HG03159 (cell line): Measurements from ENCODE around the gene PPP2R2C.

Experiments
- ATAC-seq: cut with Tn5 transposase; IDR thresholded peaks from one replicate; pipeline ENCODE4 v1.9.1; 2021; ENCODE audit warnings: mild to moderate bottlenecking, moderate library complexity; ENCODE audit not compliant: unreplicated experiment

The PPP2R2C gene

GRCh38 chr4:6469898-6470501, 2.4 kb downstream of the PPP2R2C start:
- ATAC-seq, result no peak

DNA sequence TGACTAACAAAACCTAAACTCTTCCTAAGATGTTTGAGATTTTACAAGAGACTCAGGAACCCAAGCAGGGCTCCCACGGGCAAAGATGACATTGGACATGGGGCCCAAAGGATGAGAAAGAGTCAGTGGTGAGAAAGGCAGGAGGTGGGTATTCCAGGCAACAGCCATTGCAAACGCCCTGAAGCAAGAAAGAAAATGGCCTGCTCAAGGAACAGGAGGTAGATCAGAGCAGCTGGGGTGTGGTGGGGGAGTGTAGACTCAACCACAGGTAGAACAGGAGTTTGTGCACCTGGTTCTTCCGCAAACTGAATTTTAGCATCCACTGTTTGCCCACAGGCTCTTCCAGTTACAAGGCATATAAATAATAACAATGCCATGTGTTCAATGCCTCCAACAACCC, 3.3 kb downstream of the PPP2R2C start:
- ATAC-seq, result no peak

GRCh38 chr4:6468376-6468775, 4.0 kb downstream of the PPP2R2C start:
- ATAC-seq, result no peak

DNA sequence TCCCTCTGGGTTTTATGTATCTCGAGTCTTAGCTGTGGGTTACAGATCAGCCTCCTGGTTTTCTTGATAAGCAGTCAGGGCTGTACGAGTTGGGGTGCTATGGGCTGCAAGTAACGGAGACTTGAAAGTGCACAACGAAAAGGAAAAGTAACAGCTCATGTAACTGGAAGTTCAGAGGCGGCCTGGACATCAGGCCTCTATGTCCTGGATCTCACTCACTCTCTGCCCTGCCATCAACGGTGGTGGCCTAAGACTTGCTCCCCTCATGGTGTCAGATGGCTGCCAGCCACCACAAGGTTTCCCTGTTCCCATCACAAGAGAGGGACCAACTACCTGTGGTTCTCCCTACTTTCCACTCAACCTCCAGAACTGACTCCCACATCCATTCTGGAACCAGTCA, 4.8 kb downstream of the PPP2R2C start:
- no peak for ATAC-seq

DNA sequence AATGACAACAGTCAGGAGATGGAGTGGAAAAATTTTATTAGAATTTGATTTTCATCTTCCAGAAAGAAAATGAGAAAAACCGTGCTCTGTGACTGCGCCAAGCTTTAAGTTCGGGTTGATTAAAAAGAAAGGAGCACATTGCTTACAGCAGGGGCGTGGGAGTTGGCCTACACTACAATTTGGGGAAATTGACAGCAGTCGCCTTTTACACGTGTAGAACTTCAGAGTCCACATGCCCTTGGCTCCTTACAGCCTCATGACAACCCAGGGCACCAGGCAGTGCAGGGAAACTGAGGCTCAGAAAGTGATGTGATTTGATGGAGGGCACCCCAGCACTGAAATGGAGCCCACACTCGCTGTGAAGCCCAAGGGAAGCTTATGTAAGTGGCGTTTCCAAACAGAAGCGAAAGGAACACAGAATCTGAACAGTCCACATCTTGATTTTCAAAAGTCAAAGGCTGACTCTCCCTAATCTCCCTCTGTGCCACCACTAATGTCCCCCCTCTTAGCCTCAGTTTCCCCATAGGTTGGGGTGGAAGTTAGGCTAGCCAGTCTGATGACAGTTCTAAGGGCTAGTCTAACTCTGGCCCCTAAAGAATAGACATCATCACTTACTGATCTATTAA, 5.5 kb downstream of the PPP2R2C start:
- ATAC-seq, result no peak

GRCh38 chr4:6465955-6466354, 6.5 kb downstream of the PPP2R2C start:
- ATAC-seq, result no peak

DNA sequence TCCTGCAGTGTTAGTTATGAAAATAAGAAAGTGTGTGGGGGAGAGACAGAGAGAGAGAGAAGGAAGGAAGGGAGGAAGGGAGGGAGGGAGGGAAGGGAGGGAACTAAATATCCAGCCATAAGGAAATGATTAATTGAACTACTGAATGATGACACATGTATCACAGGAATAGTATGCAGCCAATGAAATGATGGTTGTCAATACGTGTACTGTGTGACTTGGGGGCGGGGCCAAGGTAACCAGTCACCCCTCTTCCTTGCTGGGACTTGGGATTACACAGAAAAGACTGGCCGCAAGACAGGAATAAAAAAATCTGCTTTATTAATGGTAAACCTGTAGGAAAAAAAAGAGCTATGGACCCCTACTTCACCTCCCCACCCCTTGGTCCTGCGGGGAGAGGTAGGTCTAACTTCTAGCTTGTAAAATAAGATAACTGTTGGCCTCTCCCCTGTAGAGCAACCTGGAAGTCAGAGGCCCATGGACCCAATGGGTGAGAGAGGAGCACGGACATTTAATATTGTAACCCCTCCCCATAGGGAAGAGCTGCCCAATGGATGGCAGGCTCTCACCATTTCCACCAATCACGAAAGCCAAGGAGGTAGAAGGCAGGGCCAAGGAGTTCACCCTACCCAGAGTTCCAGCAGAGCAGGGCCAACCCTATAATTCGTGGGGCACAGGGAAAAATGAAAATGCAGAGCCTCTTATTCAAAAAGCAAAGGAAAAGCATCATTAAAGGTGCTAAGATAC, 7.4 kb downstream of the PPP2R2C start:
- ATAC-seq, result no peak

GRCh38 chr4:6463311-6464289, 8.8 kb downstream of the PPP2R2C start:
- no peak for ATAC-seq

DNA sequence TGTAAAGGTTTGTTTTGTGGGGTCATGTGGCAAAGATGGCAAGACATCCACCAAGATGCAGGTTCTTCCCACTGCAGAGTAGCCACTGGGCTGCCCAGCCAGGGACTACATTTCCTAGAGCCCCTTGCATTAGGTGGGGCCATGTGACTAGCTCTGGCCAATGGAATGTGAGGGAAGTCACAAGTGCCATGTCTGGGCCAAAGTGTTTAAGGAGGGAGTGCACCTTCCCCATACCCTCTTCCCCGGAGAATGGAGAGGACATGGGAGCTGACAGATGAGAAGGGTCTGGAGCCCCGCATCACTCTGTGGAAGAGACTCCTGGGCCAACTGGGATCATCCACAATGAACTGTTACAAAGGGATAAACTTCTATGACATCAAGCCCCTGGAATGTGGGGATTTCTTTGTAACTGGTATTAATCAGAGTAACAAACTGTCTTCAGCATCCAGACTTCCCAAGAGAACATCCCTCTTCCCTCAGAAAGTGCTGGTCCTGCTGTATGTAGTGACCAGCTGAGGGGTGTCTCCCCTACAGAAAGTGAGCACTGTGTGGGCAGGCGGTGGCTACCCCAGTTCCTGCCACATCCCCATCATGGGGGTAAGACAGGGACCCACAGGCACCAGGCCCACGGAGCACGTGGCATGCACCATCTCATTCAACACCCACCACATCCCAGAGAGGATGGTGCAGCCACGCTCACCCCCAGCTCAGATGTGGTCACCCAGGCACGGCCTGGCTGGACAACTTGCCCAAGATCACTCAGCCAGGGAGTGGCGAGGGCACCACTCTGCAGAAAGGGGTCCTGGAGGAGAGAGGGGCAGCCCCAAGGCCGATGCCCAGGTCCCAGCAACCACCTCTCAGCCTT, 10.9 kb downstream of the PPP2R2C start:
- ATAC-seq, result no peak

- ATAC-seq, result no peak
Observed at GRCh38 chr4:6460876-6461275, 11.5 kb downstream of the PPP2R2C start.

DNA sequence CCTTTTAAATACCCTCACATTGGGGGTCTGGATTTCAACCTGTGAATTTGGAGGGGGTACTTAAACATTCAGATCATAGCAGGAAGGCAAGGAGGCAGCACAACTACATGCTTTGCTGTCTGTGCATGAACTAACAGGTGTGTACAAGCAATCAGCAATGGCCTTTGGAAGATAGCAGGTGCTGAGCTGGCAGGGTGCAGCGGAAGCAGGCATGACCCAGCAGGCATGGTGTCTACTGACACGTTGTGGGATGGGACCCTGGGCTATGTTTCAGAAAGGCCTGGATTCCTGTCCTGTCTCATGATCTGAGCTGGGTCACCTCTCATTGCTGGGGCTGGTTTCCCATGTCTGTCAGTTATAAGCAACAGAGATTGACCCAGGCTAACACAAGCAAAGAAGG, 13.9 kb downstream of the PPP2R2C start:
- no peak for ATAC-seq

GRCh38 chr4:6456450-6456849, 16.0 kb downstream of the PPP2R2C start:
- no peak for ATAC-seq

DNA sequence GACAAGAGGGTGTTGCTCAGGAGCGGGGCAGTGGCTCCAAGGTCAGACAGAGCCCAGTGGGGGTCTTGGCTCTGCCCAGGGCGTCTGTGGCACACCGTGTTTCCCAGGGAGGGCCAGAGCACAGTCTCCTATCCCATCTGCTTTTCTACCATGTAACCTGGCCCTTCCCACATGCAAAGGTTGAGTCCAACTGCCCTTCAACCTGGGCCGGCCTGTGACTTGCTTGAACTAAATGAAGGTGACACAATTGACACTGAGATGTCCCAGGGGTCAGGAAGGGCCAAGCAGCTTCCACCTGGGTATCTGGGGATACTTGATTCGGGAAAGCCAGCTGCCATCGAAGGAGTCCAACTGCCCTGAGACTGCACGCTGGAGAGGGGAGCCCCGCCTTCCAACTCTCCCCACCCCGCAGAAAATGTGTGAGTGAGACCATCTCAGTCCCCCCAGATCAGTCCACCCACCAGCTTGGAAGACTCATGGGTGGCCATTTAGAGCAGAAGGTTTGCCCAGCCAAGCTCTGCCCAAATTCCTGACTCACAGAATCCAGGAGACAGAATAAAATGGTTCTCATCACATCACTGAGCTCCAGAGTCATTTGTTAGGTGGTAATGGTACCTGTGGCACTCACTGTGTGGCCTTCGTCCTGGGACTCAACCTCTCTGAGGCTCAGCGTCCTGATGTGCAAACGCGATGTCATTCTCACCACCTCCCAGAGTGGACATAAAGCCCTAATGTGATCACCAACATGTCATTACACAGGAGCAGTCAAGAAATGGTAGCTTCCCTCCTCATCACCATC, 18.1 kb downstream of the PPP2R2C start:
- ATAC-seq, result no peak

- no peak for ATAC-seq
Observed at GRCh38 chr4:6453688-6453990, 18.8 kb downstream of the PPP2R2C start.

GRCh38 chr4:6452897-6453687, 19.3 kb downstream of the PPP2R2C start:
- no peak for ATAC-seq

GRCh38 chr4:6452116-6452896, 20.1 kb downstream of the PPP2R2C start:
- no peak for ATAC-seq

DNA sequence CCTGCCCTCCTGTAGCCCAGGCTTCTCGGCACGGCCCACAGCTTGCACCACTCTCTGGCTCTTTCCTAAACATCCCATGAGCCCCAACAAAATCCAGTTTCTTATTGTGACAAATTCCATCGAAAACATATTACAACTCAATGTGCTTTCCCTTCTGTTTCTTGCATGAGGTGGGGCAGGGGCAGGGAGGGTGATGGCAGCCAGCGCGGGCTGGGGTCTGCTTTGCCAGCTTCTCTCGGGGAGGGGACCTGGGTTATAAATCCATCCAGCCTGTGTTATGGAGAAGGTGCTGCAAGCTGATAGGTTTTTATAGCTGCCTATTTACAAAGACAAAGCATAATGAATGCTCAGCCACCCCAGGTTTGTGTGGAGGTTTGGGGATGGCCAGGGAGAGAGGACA, 21.1 kb downstream of the PPP2R2C start:
- ATAC-seq, result no peak

GRCh38 chr4:6450709-6451108, 21.7 kb downstream of the PPP2R2C start:
- ATAC-seq, result no peak
